Endothelial cell of umbilical vein (primary cell): Measurements from ENCODE around the gene MYBBP1A. TPM values are rescaled to one million over a fixed set of nuclear protein-coding genes. Genes with fewer than 3 reads are reported as not detected.

Source experiments
- BruUV-seq: library from RNA; stranded (reverse); fragments of 400-500 nt; replicated peaks from 2 replicates; lab custom pipeline; 2021; lab: Mats Ljungman, UMichigan
- CTCF ChIA-PET: fragments of 300-600, 350-600 bp; sonication (Branson Sonifier 250); formaldehyde crosslinking; loops from one replicate; lab custom pipeline; 2021; ENCODE audit warnings: antibody characterized with exemption, inconsistent platforms; lab: Charles Lee
- POLR2A ChIA-PET: fragments of 300-600, 350-600 bp; sonication (Branson Sonifier 250); formaldehyde crosslinking; loops from one replicate; lab custom pipeline; 2021; ENCODE audit warnings: antibody characterized with exemption, inconsistent platforms; lab: Charles Lee
- DNase-seq: peaks from one replicate; pipeline ENCODE4 v3.0.0-alpha.2; 2011; ENCODE audit warnings: low read depth, low spot score
- FAIRE-seq: peaks from 2 replicates; lab custom pipeline; 2011; peaks lifted over from hg19 to GRCh38; lab: Jason Lieb, UNC
- H2AFZ ChIP-seq: 2 replicates; pipeline ENCODE4 v1.6.0; 2012; ENCODE audit warnings: low read depth, low read length, control low read depth, inconsistent platforms
- H3K27ac ChIP-seq: 2 replicates; pipeline ENCODE4 v1.5.1; 2011; ENCODE audit warnings: low read depth, mild to moderate bottlenecking, control low read depth, low read length, moderate library complexity; ENCODE audit not compliant: insufficient read depth
- H3K27me3 ChIP-seq, 2 experiments: 2 replicates each; pipeline versions ENCODE4 v1.6.0 to v1.6.1; 2011; ENCODE audit warnings: low read length in 2 of 2, mixed read lengths in 1 of 2; ENCODE audit not compliant: control insufficient read depth in 2 of 2, insufficient read depth in 2 of 2
- H3K36me3 ChIP-seq, 2 experiments: 2 replicates in 1 of 2; 3 replicates in 1 of 2; pipeline ENCODE4 v1.5.1; 2011; ENCODE audit warnings: low read length in 2 of 2, mild to moderate bottlenecking in 1 of 2, moderate library complexity in 1 of 2; ENCODE audit not compliant: control insufficient read depth in 2 of 2, insufficient read depth in 2 of 2; ENCODE audit errors: extremely low read depth in 1 of 2
- H3K4me1 ChIP-seq: 3 replicates; pipeline ENCODE4 v1.5.1; 2011; ENCODE audit warnings: mild to moderate bottlenecking, low read length; ENCODE audit not compliant: control insufficient read depth, insufficient read depth; ENCODE audit errors: extremely low read depth
- H3K4me2 ChIP-seq: 2 replicates; pipeline ENCODE4 v1.6.1; 2011; ENCODE audit warnings: low read length, control low read depth, mixed read lengths; ENCODE audit not compliant: insufficient read depth
- H3K4me3 ChIP-seq, 3 experiments: fragments of 200-600 bp in 1 of 3; sonication (generic), shearing (Covaris generic) in 1 of 3; replicated peaks in 1 of 3; 2 replicates each; pipeline ENCODE4 v1.5.1; 2011 to 2016; ENCODE audit warnings: control low read depth in 3 of 3, low read length in 3 of 3, mild to moderate bottlenecking in 2 of 3, inconsistent platforms in 1 of 3, low read depth in 1 of 3, moderate library complexity in 1 of 3; ENCODE audit not compliant: insufficient read depth in 1 of 3
- H3K79me2 ChIP-seq: 2 replicates; pipeline ENCODE4 v1.6.0; 2012; ENCODE audit warnings: low read length, inconsistent platforms; ENCODE audit not compliant: control insufficient read depth, insufficient read depth
- H3K9ac ChIP-seq: replicated peaks from 2 replicates; pipeline ENCODE3; 2011; ENCODE audit warnings: low read length, control low read depth; ENCODE audit not compliant: insufficient read depth; ENCODE audit errors: extremely low read depth
- H3K9me1 ChIP-seq: replicated peaks from 3 replicates; pipeline ENCODE4 v1.6.0; 2011; ENCODE audit warnings: mild to moderate bottlenecking, low read length; ENCODE audit not compliant: control insufficient read depth, insufficient read depth; ENCODE audit errors: extremely low read depth
- H3K9me3 ChIP-seq: replicated peaks from 2 replicates; pipeline ENCODE4 v1.5.1; 2012; ENCODE audit warnings: low read length, inconsistent platforms; ENCODE audit not compliant: control insufficient read depth, insufficient read depth
- H4K20me1 ChIP-seq: replicated peaks from 2 replicates; pipeline ENCODE3; 2011; ENCODE audit warnings: mild to moderate bottlenecking, low read length; ENCODE audit not compliant: control insufficient read depth, insufficient read depth; ENCODE audit errors: extremely low read depth
- CTCF ChIP-seq, 2 donors: IDR thresholded peaks; 1 replicate in 1 of 2; 2 replicates in 1 of 2; pipeline ENCODE4 v1.5.1; 2011; ENCODE audit warnings: low read length in 2 of 2, mild to moderate bottlenecking in 2 of 2, moderate library complexity in 2 of 2, control low read depth in 1 of 2, inconsistent platforms in 1 of 2, low read depth in 1 of 2; ENCODE audit not compliant: insufficient read depth in 1 of 2; ENCODE audit errors: extremely low read depth in 1 of 2
- EZH2 ChIP-seq: IDR thresholded peaks from 2 replicates; pipeline ENCODE4 v1.6.1; 2012; ENCODE audit warnings: borderline replicate concordance, low read depth, mild to moderate bottlenecking, moderate library complexity, low read length, inconsistent platforms; ENCODE audit not compliant: severe bottlenecking
- FOS ChIP-seq: IDR thresholded peaks from 2 replicates; pipeline ENCODE4 v1.6.1; 2011; ENCODE audit warnings: mild to moderate bottlenecking, low read length, moderate library complexity, borderline replicate concordance; ENCODE audit not compliant: insufficient read depth
- GATA2 ChIP-seq: IDR thresholded peaks from 2 replicates; pipeline ENCODE4 v1.7.0; 2011; ENCODE audit warnings: low read depth, mild to moderate bottlenecking, moderate library complexity, mixed read lengths, low read length; ENCODE audit not compliant: insufficient read length, insufficient read depth
- JUN ChIP-seq: IDR thresholded peaks from 2 replicates; pipeline ENCODE4 v1.6.1; 2011; ENCODE audit warnings: borderline replicate concordance, low read depth; ENCODE audit not compliant: insufficient read length, insufficient read depth
- MAX ChIP-seq: IDR thresholded peaks from 2 replicates; pipeline ENCODE4 v1.6.1; 2011; ENCODE audit not compliant: insufficient read depth, insufficient read length
- MYC ChIP-seq: IDR thresholded peaks from one replicate; pipeline ENCODE4 v1.6.1; 2011; ENCODE audit warnings: mild to moderate bottlenecking, low read depth, low read length
- POLR2A ChIP-seq: IDR thresholded peaks from 2 replicates; pipeline ENCODE4 v1.6.1; 2012; ENCODE audit warnings: low read depth, mild to moderate bottlenecking, control low read depth, low read length
- POLR2AphosphoS5 ChIP-seq: IDR thresholded peaks from 2 replicates; pipeline ENCODE4 v1.6.1; 2012; ENCODE audit warnings: low read depth, mild to moderate bottlenecking, control low read depth, low read length, moderate library complexity; ENCODE audit not compliant: insufficient read depth
- dilution Hi-C: fragments of 300-500 bp; cut with MboI; formaldehyde crosslinking; loops from one replicate; pipeline ENCODE4 v1.15.0; 2019; ENCODE audit warnings: low sequenced_read_pairs; ENCODE audit not compliant: extremely low pct_ligation_motif_present
- intact Hi-C: fragments of 100-400 bp; cut with micrococcal nuclease; formaldehyde crosslinking; loops from one replicate; pipeline ENCODE4 v1.10.0; 2022
- polyA plus RNA-seq, 4 experiments: library from polyadenylated mRNA; depleted of rRNA in 3 of 4; stranded (reverse) in 3 of 4; unstranded in 1 of 4; fragments of >200 nt; gene quantifications; 2 replicates each; pipeline versions ENCODE4 v1.2.1 to v1.2.3, GENCODE V29; 2011 to 2012; ENCODE audit warnings: missing spikeins in 1 of 4
- total RNA-seq: library from RNA; stranded (reverse); gene quantifications from 2 replicates; pipeline ENCODE4 v1.2.3, GENCODE V29; 2021

Gene MYBBP1A
- total and polyA plus RNA-seq, 2 donors (not counting 3 experiments of a cell fraction or from before 2014, with no cell fraction given): 26.8 to 79.2 TPM

GRCh38 chr17:4539576-4540223 lies 15.5 kb downstream of the MYBBP1A start:
- dilution Hi-C loops: no loop called here
- Histone ChIP-seq H3K4me2 (no peak overlapping the region), H3K9me3 (no peaks in the 10 kb centered on the region), H3K4me1 (peaks cover 45% of the 10 kb centered on the region), H3K9ac (no peak overlapping the region), H3K27me3 (no peaks in the 10 kb centered on the region), H3K4me3 (no peak overlapping the region), H4K20me1 (no peaks in the 10 kb centered on the region), H2AFZ (no peak overlapping the region), H3K9me1 (no peaks in the 10 kb centered on the region), H3K36me3 (peaks cover 5 to 38% of the 10 kb centered on the region in 2 experiments), H3K79me2 (no peaks in the 10 kb centered on the region), H3K27ac (no peak overlapping the region)
- DNase-seq: no peak
- ChIA-PET CTCF (interaction anchor here (1.1 to 6.7 kb wide), 5 partner anchors 27 to 127 kb away, joined by 3 to 31 read pairs (median 16); partner anchors contain the start of gene SPNS2), POLR2A (interaction anchor here (2.4 kb wide), 1 partner anchor 41 kb away, joined by 8 read pairs; the partner anchor contains the start of gene SPNS2)
- TF ChIP-seq JUN (no peak), CTCF (IDR thresholded peaks at IDR 0.05; ENCODE audit: extremely low read depth in 1 of 2, insufficient read depth in 1 of 2, low read depth in 1 of 2, low read length in 2 of 2) (no peak), MAX (no peak), MYC (no peak), EZH2 (no peak), FOS (no peak), POLR2A (no peak), GATA2 (no peak), POLR2AphosphoS5 (no peak)
- intact Hi-C loops: loop anchor here (1.0 to 2.0 kb wide), 2 partner anchors 119 to 325 kb away; no protein-coding TSS in a partner anchor
- FAIRE-seq: no peak
- TSS peak; percentile 71 for BruUV-seq
